Measurements from ENCODE around the gene C2CD2.

DNA sequence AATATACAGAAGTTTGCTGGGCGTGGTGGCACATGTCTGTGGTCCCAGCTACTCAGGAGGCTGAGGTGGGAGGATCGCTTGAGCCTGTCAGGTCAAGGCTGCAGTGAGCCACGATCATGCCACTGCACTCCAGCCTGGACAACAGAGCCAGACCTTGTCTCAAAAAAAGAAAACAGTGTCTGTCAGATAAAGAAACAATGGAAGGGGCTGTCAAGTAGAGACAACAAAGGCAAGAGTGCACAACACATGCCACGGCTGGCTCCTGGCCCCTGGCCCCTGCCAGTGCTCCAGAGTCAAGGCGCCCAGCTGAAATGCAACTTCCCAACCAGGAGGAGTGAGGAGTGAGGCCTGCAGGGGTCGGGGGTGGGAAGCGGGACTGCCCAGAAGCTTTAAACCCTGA lies 107.3 kb downstream of the C2CD2 start:
- TF ChIP-seq CTCF (IDR thresholded peaks at IDR 0.05; ENCODE audit: low read depth, low read length) (no peak), EZH2phosphoT487 (IDR thresholded peaks at IDR 0.05; ENCODE audit: low read depth) (no peak)
